GM18861 (cell line): ENCODE data around the gene LMX1A.

Experiments used
- ATAC-seq: cut with Tn5 transposase; IDR thresholded peaks from one replicate; pipeline ENCODE4 v1.9.1; 2021; ENCODE audit not compliant: unreplicated experiment

The LMX1A gene

GRCh38 chr1:165355977-165356811, at the start of gene LMX1A:
LMX1A (minus strand) TSS chr1:165356715; CDS start chr1:165355559, 1,156 bp downstream.
- no peak for ATAC-seq

DNA sequence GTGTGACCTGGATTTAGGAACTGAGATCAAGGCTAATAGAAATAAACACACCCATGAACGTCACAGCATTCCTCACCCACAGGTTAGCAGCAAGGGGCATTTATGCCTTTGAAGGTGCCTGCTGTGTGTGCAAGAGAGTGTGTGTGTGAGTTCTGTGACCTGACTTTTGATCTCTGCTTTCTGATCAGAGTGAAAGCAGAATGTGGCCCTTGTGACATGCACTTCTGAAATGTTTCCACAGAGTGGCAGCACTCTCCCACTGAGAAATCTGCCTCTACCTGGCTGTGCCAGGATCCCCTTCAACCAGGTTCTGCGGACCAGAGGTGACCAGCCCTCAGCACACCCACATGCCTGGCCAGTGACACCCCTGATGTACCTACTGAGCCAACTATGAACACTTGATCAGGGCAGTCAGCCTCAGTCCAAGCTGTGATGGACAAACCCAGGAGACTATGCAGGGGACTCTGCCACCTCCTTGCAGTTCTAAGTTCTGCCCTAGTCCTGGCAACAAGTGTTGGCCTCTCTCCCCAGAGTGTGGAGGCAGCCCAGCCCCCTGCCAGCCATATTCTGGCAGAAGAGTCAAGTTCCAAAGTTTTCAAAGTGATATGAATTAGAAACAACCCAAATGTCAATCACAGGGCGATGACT, 47.4 kb upstream of the LMX1A start:
- ATAC-seq = no peak

DNA sequence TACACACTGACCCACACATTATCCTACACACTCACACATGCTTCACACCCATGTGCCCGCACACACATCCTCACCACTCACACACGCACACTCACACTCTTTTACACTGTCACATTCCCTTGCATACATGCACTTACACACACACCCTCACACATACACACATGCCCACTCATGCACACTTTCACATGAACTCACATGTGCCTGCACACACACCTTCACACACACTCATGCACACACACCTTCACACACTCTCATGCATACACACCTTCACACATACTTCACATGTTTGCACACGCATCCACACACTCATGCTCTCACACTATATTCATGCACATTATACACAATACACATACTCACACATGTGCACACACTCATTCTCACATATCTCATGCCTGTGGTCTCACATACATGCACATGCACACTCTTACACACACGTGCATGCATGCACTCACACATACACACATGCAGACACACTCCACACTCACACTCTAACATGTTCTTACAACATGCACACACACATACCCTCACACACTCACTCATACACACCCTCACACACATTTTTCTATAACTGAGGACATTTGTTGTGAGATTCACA, 46.1 kb upstream of the LMX1A start:
- ATAC-seq = no peak

GRCh38 chr1:165397944-165398343, 41.4 kb upstream of the LMX1A start:
- ATAC-seq = no peak

DNA sequence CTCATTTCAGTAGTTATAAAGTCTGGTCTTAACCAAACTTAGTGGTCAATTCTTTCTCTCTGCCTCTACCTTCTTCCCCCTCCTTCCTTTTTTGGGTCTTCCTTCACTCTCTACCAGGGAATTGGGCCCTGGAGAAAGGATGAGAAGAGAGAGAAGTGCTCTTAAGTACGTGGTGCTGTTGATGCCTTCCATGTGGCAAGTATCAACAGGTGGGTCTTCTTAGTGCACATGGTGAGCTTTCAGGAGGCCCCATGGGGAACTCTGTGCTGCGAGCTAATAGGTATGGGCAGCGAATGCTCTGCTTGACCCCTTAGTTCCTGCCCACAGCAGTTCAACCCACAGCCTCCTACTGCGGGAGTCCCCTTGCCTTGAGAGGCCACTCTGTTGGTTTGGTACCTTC, 39.4 kb upstream of the LMX1A start:
- ATAC-seq = no peak

DNA sequence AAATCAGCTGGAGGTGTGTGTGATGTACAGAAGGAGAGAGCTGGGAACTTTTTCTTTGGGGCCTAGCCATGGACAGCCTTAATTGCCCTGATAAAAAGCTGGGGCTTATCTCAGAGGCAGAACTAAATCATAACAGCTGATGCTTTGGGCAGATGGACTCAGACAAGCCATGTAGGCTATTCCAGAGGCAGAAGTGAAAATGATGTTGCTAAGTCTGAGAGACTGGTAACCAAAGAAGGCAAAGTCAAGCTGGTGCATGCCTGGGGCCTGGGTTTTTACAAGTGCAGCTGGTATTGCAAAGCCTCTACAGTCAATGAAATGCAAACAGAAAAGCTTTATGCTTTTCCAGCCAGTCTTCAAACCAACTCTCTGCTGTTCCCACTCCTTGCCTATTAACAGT, 39.0 kb upstream of the LMX1A start:
- no peak for ATAC-seq

- ATAC-seq = peak; percentile 96
These were observed 36.4 kb upstream of the LMX1A start for GRCh38 chr1:165392634-165393571.

- ATAC-seq = no peak
These were observed 33.1 kb upstream of the LMX1A start for GRCh38 chr1:165389609-165390008.

GRCh38 chr1:165387961-165388360, 31.4 kb upstream of the LMX1A start:
- ATAC-seq = no peak

- no peak for ATAC-seq
These were observed 31.0 kb upstream of the LMX1A start for GRCh38 chr1:165387505-165387904.

- ATAC-seq = no peak
These were observed 27.3 kb upstream of the LMX1A start for GRCh38 chr1:165383599-165384405.

DNA sequence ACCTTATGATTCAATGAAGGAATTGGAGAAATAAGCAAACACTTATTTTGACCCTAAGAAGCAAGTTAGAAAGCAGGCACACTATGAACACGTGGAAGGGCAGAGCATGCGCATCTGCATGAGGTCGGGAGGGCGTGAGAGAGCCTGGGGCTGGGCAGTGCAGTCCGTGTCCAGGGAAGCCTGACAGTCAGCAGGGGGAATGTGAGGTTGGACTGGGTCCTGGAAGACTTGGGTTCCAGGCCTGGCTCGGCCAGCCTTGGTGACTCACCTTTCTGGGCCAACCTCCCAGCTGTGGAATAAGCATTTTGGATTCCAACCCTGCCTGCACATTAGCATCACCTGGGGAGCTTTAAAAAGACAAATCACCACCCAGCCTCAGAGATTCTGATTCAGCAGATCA, 26.6 kb upstream of the LMX1A start:
- no peak for ATAC-seq

DNA sequence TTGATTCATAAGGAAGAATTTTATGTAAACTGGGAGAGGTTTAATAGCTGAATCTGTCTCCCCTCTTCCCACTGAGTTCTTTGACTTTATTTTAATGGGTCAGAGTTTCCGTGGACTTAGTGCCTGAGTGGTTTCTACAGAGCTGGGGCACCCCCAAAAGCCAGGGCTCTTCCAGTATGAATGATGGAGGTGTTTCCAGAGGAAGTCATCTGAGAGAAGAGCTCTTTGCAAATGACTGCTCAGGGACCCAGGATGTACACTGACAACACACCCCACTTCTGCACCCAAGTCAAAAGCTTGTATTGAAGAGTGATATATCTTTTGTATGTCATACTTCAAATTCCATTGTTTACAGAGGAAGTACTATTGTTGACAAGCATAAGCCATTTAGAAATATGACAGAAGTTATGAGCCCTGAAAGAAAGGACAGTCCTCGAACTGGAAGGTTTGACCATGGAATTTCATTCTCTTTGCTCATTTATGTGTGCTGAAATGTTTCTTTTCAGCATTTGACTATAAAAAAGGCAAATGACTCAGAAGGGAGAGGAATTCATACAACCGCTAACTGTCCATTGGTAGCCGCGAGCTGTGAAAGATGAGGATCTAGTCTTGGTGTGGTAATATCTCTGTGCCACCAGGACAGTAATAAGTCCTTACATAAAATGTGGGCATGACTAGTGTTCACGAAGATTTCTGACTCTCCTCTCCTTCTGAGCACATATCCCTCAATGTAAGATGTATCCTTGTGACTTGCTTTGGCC, 25.4 kb upstream of the LMX1A start:
- no peak for ATAC-seq

GRCh38 chr1:165376811-165377311, 20.3 kb upstream of the LMX1A start:
- ATAC-seq = no peak

DNA sequence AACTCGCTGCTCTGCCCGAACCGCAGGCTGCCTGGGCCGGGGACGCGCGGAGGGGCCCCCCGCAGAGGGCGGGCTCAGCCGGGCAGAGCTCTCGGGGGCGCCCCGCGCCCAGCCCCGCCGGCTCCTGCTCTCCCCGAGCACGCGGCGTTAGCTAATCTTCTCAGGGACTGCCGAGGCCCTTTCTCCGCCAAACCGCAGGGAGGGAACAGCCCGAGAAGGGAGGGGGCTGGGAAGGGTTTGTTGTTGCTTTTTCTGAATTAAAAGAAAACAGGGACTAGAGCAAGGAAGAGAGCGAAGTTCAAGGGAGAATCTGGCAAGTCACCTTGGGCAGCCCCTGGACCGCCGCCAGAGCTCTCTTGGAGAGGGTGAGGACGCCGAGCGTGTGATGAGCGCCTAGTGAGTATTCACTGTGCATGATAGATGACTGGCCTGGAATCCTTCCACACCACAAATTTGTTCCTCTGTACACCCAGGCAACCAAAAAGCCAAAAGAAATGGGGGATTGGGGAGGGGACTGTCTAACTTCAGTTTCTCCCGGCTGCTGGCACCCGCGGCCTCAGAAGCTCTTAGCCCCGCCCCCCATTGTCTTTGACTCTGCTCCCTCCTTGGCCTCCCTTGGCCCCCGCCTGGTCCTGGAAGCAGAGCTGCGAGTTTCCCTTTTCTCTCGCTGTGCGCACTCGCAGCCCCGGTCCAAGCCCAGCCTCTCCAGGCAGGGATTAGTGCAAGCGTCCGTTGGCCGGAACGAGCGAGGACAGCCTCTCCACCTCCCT, 19.7 kb upstream of the LMX1A start:
- no peak for ATAC-seq

DNA sequence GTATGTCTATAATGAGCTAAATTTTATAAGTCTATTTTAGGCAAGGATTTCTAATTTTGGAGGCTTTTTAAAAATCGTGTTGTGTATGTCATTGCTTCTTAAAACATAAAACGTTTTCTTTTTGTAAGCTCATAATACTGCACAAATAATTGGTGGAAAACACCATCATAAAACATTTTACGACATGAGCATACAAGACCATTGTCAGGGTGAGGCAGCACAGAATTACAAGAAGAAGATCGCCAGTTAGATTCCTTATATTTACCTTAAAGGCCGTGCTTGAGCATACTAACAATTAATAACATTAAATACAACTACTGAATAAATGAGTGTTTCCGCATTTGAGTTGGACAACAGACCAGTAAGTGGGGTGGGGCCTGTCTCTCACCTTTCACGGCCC, 19.1 kb upstream of the LMX1A start:
- ATAC-seq = no peak

- no peak for ATAC-seq
These were observed 15.2 kb upstream of the LMX1A start for GRCh38 chr1:165371588-165372225.

DNA sequence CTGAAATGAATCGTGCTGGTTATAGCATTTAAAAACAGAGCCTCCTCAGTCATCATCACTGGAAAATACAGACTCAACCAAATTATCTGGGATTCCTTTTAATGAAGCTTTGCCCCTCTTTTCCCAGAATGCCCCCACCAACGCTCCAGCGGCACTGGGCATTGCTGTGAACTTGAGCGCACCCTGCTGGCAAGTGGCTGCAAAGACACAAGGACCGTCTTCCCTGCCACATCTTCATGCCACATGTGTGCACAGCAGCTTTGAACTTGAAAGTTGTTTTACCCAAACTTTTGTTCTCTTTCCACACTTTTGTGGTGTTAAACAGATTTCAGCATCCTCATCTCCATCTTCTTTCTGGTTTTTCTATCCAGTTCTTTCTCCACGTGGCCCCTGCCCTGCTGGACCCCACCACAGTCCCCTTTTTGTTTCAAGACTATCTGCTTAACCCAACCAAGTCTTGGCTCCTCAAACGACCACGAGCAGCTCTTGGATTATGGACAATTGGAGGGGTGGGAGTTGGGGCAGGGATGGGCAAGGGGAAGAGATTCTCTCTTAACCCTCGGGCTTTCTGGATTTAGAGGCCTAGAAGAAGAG, 12.8 kb upstream of the LMX1A start:
- ATAC-seq = peak; percentile 62
